VCaP (cell line): Measurements from ENCODE around the gene ARHGAP11A.
"Not testable (repeated sequence)": the region's sequence is repeated elsewhere in the genome, so short reads cannot be mapped to it uniquely, and the experiment has no call there.

Source experiments
- H3K27ac ChIP-seq: fragments of 450-650 bp; 2 replicates; pipeline ENCODE4 v1.5.1; 2017
- CTCF ChIP-seq: fragments of 450-650 bp; conservative IDR thresholded peaks from 2 replicates; pipeline ENCODE4 v1.5.1; 2017; ENCODE audit warnings: mild to moderate bottlenecking, moderate library complexity

The ARHGAP11A gene

GRCh38 chr15:32615051-32615870 is at the start of gene ARHGAP11A:
ARHGAP11A (plus strand) TSS chr15:32615504; CDS start chr15:32616212, 708 bp downstream.
- peak within 1 kb of the TSS; percentile 63 for H3K27ac ChIP-seq

GRCh38 chr15:32568988-32569387 is 46.3 kb upstream of the ARHGAP11A start:
- H3K27ac ChIP-seq: not testable (repeated sequence)

- H3K27ac ChIP-seq: not testable (repeated sequence)
Observed at GRCh38 chr15:32578482-32578881, 36.8 kb upstream of the ARHGAP11A start.

- H3K27ac ChIP-seq: not testable (repeated sequence)
Observed at GRCh38 chr15:32585844-32586243, 29.5 kb upstream of the ARHGAP11A start.

GRCh38 chr15:32593151-32593550 is 22.2 kb upstream of the ARHGAP11A start, which contains the start of gene GOLGA8N:
GOLGA8N (plus strand) TSS chr15:32593456.
- H3K27ac ChIP-seq: not testable (repeated sequence)

- not testable (repeated sequence) for H3K27ac ChIP-seq
Observed at GRCh38 chr15:32609518-32609917, 5.8 kb upstream of the ARHGAP11A start.

GRCh38 chr15:32610719-32611118 is 4.6 kb upstream of the ARHGAP11A start:
- TF ChIP-seq CTCF: peak; percentile 20; the same call in 1 of the 2 replicates
- H3K27ac ChIP-seq: not testable (repeated sequence)

- peak overlapping the region; percentile 63 for H3K27ac ChIP-seq
Observed at GRCh38 chr15:32614712-32615050, 623 bp upstream of the ARHGAP11A start.

- H3K27ac ChIP-seq: peak overlapping the region; percentile 63
Observed at GRCh38 chr15:32615871-32616426, 645 bp downstream of the ARHGAP11A start.

- no peak overlapping the region for H3K27ac ChIP-seq
- no peak for TF ChIP-seq CTCF
Observed at GRCh38 chr15:32636410-32636809, 21.1 kb downstream of the ARHGAP11A start.

GRCh38 chr15:32636908-32637567 is 21.7 kb downstream of the ARHGAP11A start:
- H3K27ac ChIP-seq: no peak overlapping the region
- TF ChIP-seq CTCF: no peak

GRCh38 chr15:32637704-32638103 is 22.4 kb downstream of the ARHGAP11A start:
- H3K27ac ChIP-seq: no peak overlapping the region
- no peak for TF ChIP-seq CTCF
